Mesothelial cell of epicardium (in vitro differentiated cells): Measurements from ENCODE around the gene ERMARD. TPM values are rescaled to one million over a fixed set of nuclear protein-coding genes. Genes with fewer than 3 reads are reported as not detected.
A peak's percentile ranks its signal among the peaks of the same experiment; 100 is the strongest.

Experiments
- DNase-seq, 2 experiments: peaks; one replicate each; pipeline ENCODE4 v3.0.0; 2021; ENCODE audit warnings: low spot score in 2 of 2; ENCODE audit not compliant: unreplicated experiment in 2 of 2
- H3K27ac Mint-ChIP-seq: 2 replicates; pipeline ENCODE4 v1.8.0; 2021; ENCODE audit warnings: mixed read lengths
- H3K27me3 Mint-ChIP-seq: 2 replicates; pipeline ENCODE4 v1.8.0; 2021; ENCODE audit warnings: low read depth, mixed read lengths
- H3K36me3 Mint-ChIP-seq: 2 replicates; pipeline ENCODE4 v1.8.0; 2021; ENCODE audit warnings: mixed read lengths
- H3K4me1 Mint-ChIP-seq: 2 replicates; pipeline ENCODE4 v1.8.0; 2021; ENCODE audit warnings: mixed read lengths
- H3K4me3 Mint-ChIP-seq: 2 replicates; pipeline ENCODE4 v1.8.0; 2021; ENCODE audit warnings: mild to moderate bottlenecking, moderate library complexity, mixed read lengths
- H3K9me3 Mint-ChIP-seq: 2 replicates; pipeline ENCODE4 v1.8.0; 2021; ENCODE audit warnings: mixed read lengths
- CTCF ChIP-seq: fragments of 200-600 bp; sonication (generic); IDR thresholded peaks from one replicate; pipeline ENCODE4 v1.5.0; 2021; ENCODE audit warnings: antibody characterized with exemption; ENCODE audit not compliant: unreplicated experiment
- total RNA-seq: library from RNA; stranded (reverse); gene quantifications from 3 replicates; pipeline ENCODE4 v1.2.1, GENCODE V29; 2021

The ERMARD gene
- total RNA-seq, 1 donor from 2014 or later: 45.6 TPM

GRCh38 chr6:169784821-169785340, 33.5 kb downstream of the ERMARD start:
- DNase-seq: no peak
- no peak overlapping the region for H3K27ac Mint-ChIP-seq
- H3K36me3 Mint-ChIP-seq: peaks cover 30% of the 10 kb centered on the region
- H3K4me3 Mint-ChIP-seq: no peak overlapping the region
- no peak for TF ChIP-seq CTCF
- H3K9me3 Mint-ChIP-seq: peaks cover 3% of the 10 kb centered on the region
- peaks cover 3% of the 10 kb centered on the region for H3K27me3 Mint-ChIP-seq
- H3K4me1 Mint-ChIP-seq: peaks cover 3% of the 10 kb centered on the region

- Mint-ChIP-seq H3K4me1 (peaks cover 9% of the 10 kb centered on the region), H3K9me3 (peaks cover 3% of the 10 kb centered on the region), H3K27me3 (peaks cover 4% of the 10 kb centered on the region), H3K27ac (no peak overlapping the region), H3K4me3 (no peak overlapping the region), H3K36me3 (peaks cover 24% of the 10 kb centered on the region)
- no peak for TF ChIP-seq CTCF
- no peak for DNase-seq
Measured at GRCh38 chr6:169785566-169785965, 34.1 kb downstream of the ERMARD start.

GRCh38 chr6:169786349-169786748, 34.9 kb downstream of the ERMARD start:
- H3K4me3 Mint-ChIP-seq: no peak overlapping the region
- H3K4me1 Mint-ChIP-seq: peaks cover 14% of the 10 kb centered on the region
- H3K9me3 Mint-ChIP-seq: peaks cover under 1% of the 10 kb centered on the region
- H3K27me3 Mint-ChIP-seq: peaks cover 4% of the 10 kb centered on the region
- H3K36me3 Mint-ChIP-seq: peaks cover 18% of the 10 kb centered on the region
- DNase-seq: no peak
- no peak overlapping the region for H3K27ac Mint-ChIP-seq
- no peak for TF ChIP-seq CTCF

- no peak for TF ChIP-seq CTCF
- Mint-ChIP-seq H3K4me1 (peaks cover 15% of the 10 kb centered on the region), H3K27ac (no peak overlapping the region), H3K9me3 (no peaks in the 10 kb centered on the region), H3K36me3 (peaks cover 14% of the 10 kb centered on the region), H3K27me3 (peaks cover 8% of the 10 kb centered on the region), H3K4me3 (no peak overlapping the region)
- DNase-seq: no peak
Measured at GRCh38 chr6:169787797-169788196, 36.4 kb downstream of the ERMARD start.

- Mint-ChIP-seq H3K27ac (no peak overlapping the region), H3K9me3 (no peaks in the 10 kb centered on the region), H3K36me3 (peaks cover 6% of the 10 kb centered on the region), H3K27me3 (peaks cover 10% of the 10 kb centered on the region), H3K4me1 (peaks cover 15% of the 10 kb centered on the region), H3K4me3 (peak overlapping the region; percentile 38)
- TF ChIP-seq CTCF: no peak
- DNase-seq: no peak
Measured at GRCh38 chr6:169788809-169789145, 37.4 kb downstream of the ERMARD start.
